SK-N-SH (cell line): Measurements from ENCODE around the gene RNF111. TPM values are rescaled to one million over a fixed set of nuclear protein-coding genes. Genes with fewer than 3 reads are reported as not detected.

Source experiments
- CTCF ChIA-PET: fragments of 300-600, 350-600 bp; formaldehyde crosslinking; extraction: SDS; loops from one replicate; lab custom pipeline; 2021; lab: Yijun Ruan, JAX
- POLR2A ChIA-PET: fragments of 350-600 bp; sonication (Branson Sonifier 250); formaldehyde crosslinking; extraction: SDS; loops from one replicate; lab custom pipeline; 2020; ENCODE audit warnings: antibody characterized with exemption, inconsistent platforms; lab: Yijun Ruan, JAX
- DNase-seq: peaks from one replicate; pipeline ENCODE4 v3.0.0; 2012
- H2AFZ ChIP-seq: fragments of 200-600 bp; sonication (generic); 2 replicates; pipeline ENCODE4 v1.8.1; 2016; ENCODE audit warnings: antibody characterized with exemption, mild to moderate bottlenecking, low read depth
- H3F3A ChIP-seq: fragments of 200-600 bp; sonication (generic); replicated peaks from 2 replicates; pipeline ENCODE3; 2016; ENCODE audit warnings: antibody characterized with exemption, mild to moderate bottlenecking; ENCODE audit not compliant: insufficient read depth
- H3K27ac ChIP-seq, 2 experiments: fragments of 200-500 bp in 1 of 2; fragments of 200-600 bp in 1 of 2; sonication (Bioruptor generic) in 1 of 2; sonication (generic), shearing (Covaris generic) in 1 of 2; 2 replicates each; pipeline versions ENCODE4 v1.5.1 to v1.6.1; 2014 to 2016; ENCODE audit warnings: low read depth in 2 of 2, inconsistent platforms in 1 of 2, low read length in 1 of 2, mild to moderate bottlenecking in 1 of 2, mixed read lengths in 1 of 2
- H3K27me3 ChIP-seq: fragments of 200-600 bp; sonication (generic), shearing (Covaris generic); 2 replicates; pipeline ENCODE4 v1.6.1; 2016; ENCODE audit warnings: mixed run types; ENCODE audit not compliant: insufficient read depth
- H3K36me3 ChIP-seq, 2 experiments: fragments of 200-500 bp in 1 of 2; fragments of 200-600 bp in 1 of 2; sonication (Bioruptor generic) in 1 of 2; sonication (generic) in 1 of 2; replicated peaks in 1 of 2; 2 replicates each; pipeline versions ENCODE3 to v1.5.1; 2014 to 2016; ENCODE audit warnings: low read length in 1 of 2, mild to moderate bottlenecking in 1 of 2; ENCODE audit not compliant: insufficient read depth in 2 of 2, control insufficient read depth in 1 of 2
- H3K4me1 ChIP-seq, 2 experiments: fragments of 200-500 bp in 1 of 2; fragments of 200-600 bp in 1 of 2; sonication (Bioruptor generic) in 1 of 2; sonication (generic), shearing (Covaris generic) in 1 of 2; 2 replicates each; pipeline versions ENCODE4 v1.5.1 to v1.6.1; 2014 to 2016; ENCODE audit warnings: low read depth in 1 of 2, low read length in 1 of 2, mixed run types in 1 of 2; ENCODE audit not compliant: insufficient read depth in 2 of 2, control insufficient read depth in 1 of 2
- H3K4me2 ChIP-seq: fragments of 200-600 bp; sonication (generic), shearing (Covaris generic); 2 replicates; pipeline ENCODE4 v1.6.1; 2017; ENCODE audit warnings: mixed run types
- H3K4me3 ChIP-seq, 2 experiments: fragments of 200-500 bp in 1 of 2; fragments of 200-600 bp in 1 of 2; sonication (Bioruptor generic) in 1 of 2; sonication (generic), shearing (Covaris generic) in 1 of 2; 2 replicates each; pipeline versions ENCODE4 v1.5.1 to v1.8.1; 2014 to 2016; ENCODE audit warnings: low read depth in 2 of 2, inconsistent platforms in 1 of 2, low read length in 1 of 2, mild to moderate bottlenecking in 1 of 2, mixed read lengths in 1 of 2, moderate library complexity in 1 of 2
- H3K79me2 ChIP-seq: fragments of 200-600 bp; sonication (generic); 2 replicates; pipeline ENCODE4 v1.8.1; 2017; ENCODE audit warnings: mild to moderate bottlenecking; ENCODE audit not compliant: insufficient read depth
- H3K9ac ChIP-seq: fragments of 200-600 bp; sonication (generic); 2 replicates; pipeline ENCODE4 v1.6.1; 2017; ENCODE audit warnings: mixed run types
- H3K9me2 ChIP-seq: fragments of 200-600 bp; sonication (generic); 2 replicates; pipeline ENCODE4 v1.6.1; 2017; ENCODE audit warnings: mixed run types
- H3K9me3 ChIP-seq: fragments of 200-600 bp; sonication (generic); 2 replicates; pipeline ENCODE4 v1.6.1; 2017; ENCODE audit warnings: mixed run types, mild to moderate bottlenecking, moderate library complexity
- H4K20me1 ChIP-seq: fragments of 200-600 bp; sonication (generic); 2 replicates; pipeline ENCODE4 v1.6.1; 2017; ENCODE audit warnings: mild to moderate bottlenecking, mixed run types; ENCODE audit not compliant: insufficient read depth
- CHD2 ChIP-seq: fragments of 150-350 bp; IDR thresholded peaks from 2 replicates; pipeline ENCODE4 v1.6.1; 2018; ENCODE audit warnings: low read length; ENCODE audit not compliant: partially characterized antibody
- ELF1 ChIP-seq: IDR thresholded peaks from 2 replicates; pipeline ENCODE4 v1.4.0; 2012
- EZH2phosphoT487 ChIP-seq: fragments of 200-600 bp; sonication (generic); IDR thresholded peaks from 2 replicates; pipeline ENCODE4 v1.6.1; 2017; ENCODE audit warnings: low read depth, mixed run types, mild to moderate bottlenecking, antibody characterized with exemption, moderate library complexity, borderline replicate concordance
- FOXM1 ChIP-seq: IDR thresholded peaks from 2 replicates; pipeline ENCODE4 v1.4.0; 2012; ENCODE audit warnings: low read depth, mild to moderate bottlenecking
- GABPA ChIP-seq: IDR thresholded peaks from 2 replicates; pipeline ENCODE4 v1.4.0; 2012; ENCODE audit warnings: low read depth, mild to moderate bottlenecking
- GATA2 ChIP-seq: sonication (generic); formaldehyde crosslinking; IDR thresholded peaks from 2 replicates; pipeline ENCODE4 v1.5.0; 2020; ENCODE audit warnings: mild to moderate bottlenecking, missing genetic modification reagents
- JUND ChIP-seq: IDR thresholded peaks from 2 replicates; pipeline ENCODE4 v1.4.0; 2012
- MEF2A ChIP-seq: IDR thresholded peaks from 2 replicates; pipeline ENCODE4 v1.4.0; 2012; ENCODE audit warnings: low read depth, borderline replicate concordance
- NFIC ChIP-seq: IDR thresholded peaks from 2 replicates; pipeline ENCODE4 v1.4.0; 2012; ENCODE audit warnings: borderline replicate concordance
- POLR2AphosphoS5 ChIP-seq: IDR thresholded peaks from 2 replicates; pipeline ENCODE4 v1.6.1; 2012; ENCODE audit warnings: low read depth, low read length
- RAD21 ChIP-seq: IDR thresholded peaks from 2 replicates; pipeline ENCODE4 v1.6.1; 2012; ENCODE audit warnings: mild to moderate bottlenecking, low read length
- RFX5 ChIP-seq: IDR thresholded peaks from 2 replicates; pipeline ENCODE4 v1.6.1; 2012; ENCODE audit warnings: mild to moderate bottlenecking, improper control_type of control experiment, low read length
- RXRA ChIP-seq: IDR thresholded peaks from 2 replicates; pipeline ENCODE4 v1.4.0; 2012; ENCODE audit warnings: low read depth, mild to moderate bottlenecking, borderline replicate concordance
- SIN3A ChIP-seq: IDR thresholded peaks from 2 replicates; pipeline ENCODE4 v1.6.1; 2012; ENCODE audit warnings: low read depth, mild to moderate bottlenecking, low read length, moderate library complexity, borderline replicate concordance
- TAF1 ChIP-seq: IDR thresholded peaks from 2 replicates; pipeline ENCODE4 v1.6.1; 2012; ENCODE audit warnings: low read depth, mild to moderate bottlenecking, low read length, moderate library complexity, borderline replicate concordance
- TCF12 ChIP-seq: IDR thresholded peaks from 2 replicates; pipeline ENCODE4 v1.4.0; 2012
- TEAD4 ChIP-seq: IDR thresholded peaks from 2 replicates; pipeline ENCODE4 v1.4.0; 2012; ENCODE audit warnings: mild to moderate bottlenecking, borderline replicate concordance; ENCODE audit not compliant: insufficient read depth
- YY1 ChIP-seq: IDR thresholded peaks from 2 replicates; pipeline ENCODE4 v1.4.0; 2012; ENCODE audit warnings: low read depth, mild to moderate bottlenecking
- WGBS: methylation state at CpG from one replicate; pipeline ENCODE4 v1.1.6; 2017; ENCODE audit warnings: low lambda C conversion rate; 5-methylcytosine and 5-hydroxymethylcytosine counted together
- polyA plus RNA-seq, 3 experiments: library from polyadenylated mRNA; depleted of rRNA; stranded (reverse); fragments of >200 nt; gene quantifications; 2 replicates each; pipeline ENCODE4 v1.2.3, GENCODE V29; 2012
- TF ChIP-seq, protein P1 (sequence below): IDR thresholded peaks from 2 replicates; pipeline ENCODE4 v1.6.1; 2012; ENCODE audit warnings: mild to moderate bottlenecking, low read depth, low read length, moderate library complexity
- TF ChIP-seq, protein P2 (sequence below): IDR thresholded peaks from 2 replicates; pipeline ENCODE4 v1.4.0; 2012; ENCODE audit warnings: low read depth
- TF ChIP-seq, protein P3 (sequence below): IDR thresholded peaks from 2 replicates; pipeline ENCODE4; 2012
- TF ChIP-seq, protein P4 (sequence below): fragments of 150-350 bp; IDR thresholded peaks from 2 replicates; pipeline ENCODE4 v1.6.1; 2016; ENCODE audit warnings: mild to moderate bottlenecking, low read depth, low read length

The RNF111 gene
- polyA plus RNA-seq, 1 of the 3 experiments (the other 2 are of a cell fraction): 16.5 TPM

DNA sequence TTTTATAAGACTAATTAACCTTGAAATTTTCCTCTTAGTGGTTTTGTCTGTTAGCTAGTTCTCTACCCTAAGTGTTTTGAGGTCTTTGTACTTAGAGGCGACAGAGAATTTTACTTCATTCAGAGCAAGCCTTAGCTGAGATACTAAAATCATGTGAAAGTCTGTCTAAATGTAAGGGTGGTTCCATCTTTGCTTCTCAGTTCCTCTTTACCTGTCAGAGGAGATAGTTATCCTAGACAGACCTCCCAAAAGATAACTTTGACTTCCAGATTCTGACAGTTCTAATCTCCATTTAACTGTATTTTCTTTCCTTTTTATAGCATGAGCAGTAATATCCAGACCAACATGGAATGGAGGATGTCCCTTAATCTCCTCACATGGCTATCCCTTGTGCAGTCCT, 34.7 kb downstream of the RNF111 start:
- Histone ChIP-seq H3K4me1 (no peaks in the 10 kb centered on the region), H3F3A (peaks cover 6% of the 10 kb centered on the region), H3K36me3 (peaks cover 9 to 35% of the 10 kb centered on the region in 2 experiments), H3K27ac (no peak overlapping the region), H3K9me3 (no peaks in the 10 kb centered on the region), H3K9ac (no peak overlapping the region), H3K9me2 (no peaks in the 10 kb centered on the region), H3K4me2 (no peak overlapping the region), H2AFZ (no peak overlapping the region), H3K79me2 (peaks cover 86% of the 10 kb centered on the region), H3K27me3 (no peaks in the 10 kb centered on the region)
- 100% methylated on average over 1 of the region's 1 CpG for WGBS
- CTCF ChIA-PET: no interaction called here
- no peak for DNase-seq
- POLR2A ChIA-PET: no interaction called here
- TF ChIP-seq, protein P1, sequence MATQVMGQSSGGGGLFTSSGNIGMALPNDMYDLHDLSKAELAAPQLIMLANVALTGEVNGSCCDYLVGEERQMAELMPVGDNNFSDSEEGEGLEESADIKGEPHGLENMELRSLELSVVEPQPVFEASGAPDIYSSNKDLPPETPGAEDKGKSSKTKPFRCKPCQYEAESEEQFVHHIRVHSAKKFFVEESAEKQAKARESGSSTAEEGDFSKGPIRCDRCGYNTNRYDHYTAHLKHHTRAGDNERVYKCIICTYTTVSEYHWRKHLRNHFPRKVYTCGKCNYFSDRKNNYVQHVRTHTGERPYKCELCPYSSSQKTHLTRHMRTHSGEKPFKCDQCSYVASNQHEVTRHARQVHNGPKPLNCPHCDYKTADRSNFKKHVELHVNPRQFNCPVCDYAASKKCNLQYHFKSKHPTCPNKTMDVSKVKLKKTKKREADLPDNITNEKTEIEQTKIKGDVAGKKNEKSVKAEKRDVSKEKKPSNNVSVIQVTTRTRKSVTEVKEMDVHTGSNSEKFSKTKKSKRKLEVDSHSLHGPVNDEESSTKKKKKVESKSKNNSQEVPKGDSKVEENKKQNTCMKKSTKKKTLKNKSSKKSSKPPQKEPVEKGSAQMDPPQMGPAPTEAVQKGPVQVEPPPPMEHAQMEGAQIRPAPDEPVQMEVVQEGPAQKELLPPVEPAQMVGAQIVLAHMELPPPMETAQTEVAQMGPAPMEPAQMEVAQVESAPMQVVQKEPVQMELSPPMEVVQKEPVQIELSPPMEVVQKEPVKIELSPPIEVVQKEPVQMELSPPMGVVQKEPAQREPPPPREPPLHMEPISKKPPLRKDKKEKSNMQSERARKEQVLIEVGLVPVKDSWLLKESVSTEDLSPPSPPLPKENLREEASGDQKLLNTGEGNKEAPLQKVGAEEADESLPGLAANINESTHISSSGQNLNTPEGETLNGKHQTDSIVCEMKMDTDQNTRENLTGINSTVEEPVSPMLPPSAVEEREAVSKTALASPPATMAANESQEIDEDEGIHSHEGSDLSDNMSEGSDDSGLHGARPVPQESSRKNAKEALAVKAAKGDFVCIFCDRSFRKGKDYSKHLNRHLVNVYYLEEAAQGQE: no peak
- TF ChIP-seq EZH2phosphoT487 (no peak), POLR2AphosphoS5 (no peak), GABPA (no peak), TCF12 (no peak), TAF1 (no peak), TEAD4 (no peak), CHD2 (no peak), MEF2A (no peak), NFIC (no peak), GATA2 (CRISPR knock-in tag) (no peak), RAD21 (no peak), SIN3A (no peak), JUND (no peak), ELF1 (no peak), RFX5 (no peak)
- TF ChIP-seq, all 33 proteins: peak for 0
- H3K4me3 ChIP-seq: no peak overlapping the region
- H4K20me1 ChIP-seq: peaks cover 29% of the 10 kb centered on the region; the same call in 1 of the 2 replicates

DNA sequence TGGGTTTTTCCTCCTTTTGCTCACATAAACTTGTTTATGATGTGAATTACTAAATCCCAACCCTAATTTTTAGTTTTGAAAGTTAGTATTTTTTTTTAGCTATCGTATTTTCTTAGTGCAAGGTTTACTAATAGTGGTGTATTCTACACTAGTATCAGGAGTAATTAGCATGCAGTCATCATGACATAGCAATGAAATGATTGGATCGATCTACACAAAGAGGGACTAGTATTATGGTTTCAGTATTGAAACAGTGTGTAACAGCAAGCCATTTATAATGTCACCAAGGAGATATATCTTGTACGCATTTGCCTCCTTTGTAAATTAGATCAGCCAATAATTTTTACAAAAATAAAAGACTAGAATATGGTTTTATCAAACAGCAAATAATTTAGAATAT, 38.7 kb downstream of the RNF111 start:
- H3K4me1 ChIP-seq: no peaks in the 10 kb centered on the region; a peak in 1 of 4 replicates
- H3F3A ChIP-seq: peaks cover 6% of the 10 kb centered on the region
- no peak overlapping the region for H3K9ac ChIP-seq
- H3K9me3 ChIP-seq: no peaks in the 10 kb centered on the region
- DNase-seq: no peak
- no peak overlapping the region for H2AFZ ChIP-seq
- H3K4me3 ChIP-seq: no peak overlapping the region
- peaks cover 27% of the 10 kb centered on the region for H4K20me1 ChIP-seq
- no peak overlapping the region for H3K4me2 ChIP-seq
- H3K27ac ChIP-seq: no peak overlapping the region
- peaks cover 84% of the 10 kb centered on the region for H3K79me2 ChIP-seq
- CTCF ChIA-PET: no interaction called here
- peaks cover 19 to 31% of the 10 kb centered on the region in 2 experiments for H3K36me3 ChIP-seq
- 96% methylated on average over 3 of the region's 3 CpGs for WGBS
- POLR2A ChIA-PET: no interaction called here
- H3K9me2 ChIP-seq: no peaks in the 10 kb centered on the region
- no peaks in the 10 kb centered on the region for H3K27me3 ChIP-seq
- TF ChIP-seq TEAD4: no peak
- no peak for TF ChIP-seq ELF1
- no peak for TF ChIP-seq FOXM1
- TF ChIP-seq NFIC: no peak
- no peak for TF ChIP-seq RXRA
- no peak for TF ChIP-seq GABPA
- TF ChIP-seq, protein P2, sequence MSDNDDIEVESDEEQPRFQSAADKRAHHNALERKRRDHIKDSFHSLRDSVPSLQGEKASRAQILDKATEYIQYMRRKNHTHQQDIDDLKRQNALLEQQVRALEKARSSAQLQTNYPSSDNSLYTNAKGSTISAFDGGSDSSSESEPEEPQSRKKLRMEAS: no peak
- TF ChIP-seq, protein P3, sequence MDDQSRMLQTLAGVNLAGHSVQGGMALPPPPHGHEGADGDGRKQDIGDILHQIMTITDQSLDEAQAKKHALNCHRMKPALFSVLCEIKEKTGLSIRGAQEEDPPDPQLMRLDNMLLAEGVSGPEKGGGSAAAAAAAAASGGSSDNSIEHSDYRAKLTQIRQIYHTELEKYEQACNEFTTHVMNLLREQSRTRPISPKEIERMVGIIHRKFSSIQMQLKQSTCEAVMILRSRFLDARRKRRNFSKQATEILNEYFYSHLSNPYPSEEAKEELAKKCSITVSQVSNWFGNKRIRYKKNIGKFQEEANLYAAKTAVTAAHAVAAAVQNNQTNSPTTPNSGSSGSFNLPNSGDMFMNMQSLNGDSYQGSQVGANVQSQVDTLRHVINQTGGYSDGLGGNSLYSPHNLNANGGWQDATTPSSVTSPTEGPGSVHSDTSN: no peak
- TF ChIP-seq, protein P4, sequence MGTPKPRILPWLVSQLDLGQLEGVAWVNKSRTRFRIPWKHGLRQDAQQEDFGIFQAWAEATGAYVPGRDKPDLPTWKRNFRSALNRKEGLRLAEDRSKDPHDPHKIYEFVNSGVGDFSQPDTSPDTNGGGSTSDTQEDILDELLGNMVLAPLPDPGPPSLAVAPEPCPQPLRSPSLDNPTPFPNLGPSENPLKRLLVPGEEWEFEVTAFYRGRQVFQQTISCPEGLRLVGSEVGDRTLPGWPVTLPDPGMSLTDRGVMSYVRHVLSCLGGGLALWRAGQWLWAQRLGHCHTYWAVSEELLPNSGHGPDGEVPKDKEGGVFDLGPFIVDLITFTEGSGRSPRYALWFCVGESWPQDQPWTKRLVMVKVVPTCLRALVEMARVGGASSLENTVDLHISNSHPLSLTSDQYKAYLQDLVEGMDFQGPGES: no peak
- TF ChIP-seq CHD2: no peak
- TF ChIP-seq RAD21: no peak
- no peak for TF ChIP-seq SIN3A
- no peak for TF ChIP-seq YY1
- TF ChIP-seq MEF2A: no peak
- TF ChIP-seq RFX5: no peak
- TF ChIP-seq POLR2AphosphoS5: no peak
